SKM-1 treated with dmso at 0.1 percent for 144 hours (cell line): ENCODE results near the gene NXNL1.
A peak's percentile ranks its signal among the peaks of the same experiment; 100 is the strongest.

Experiments used
- DNase-seq: peaks from one replicate; lab custom pipeline; 2025; ENCODE audit not compliant: unreplicated experiment; lab: John Stamatoyannopoulos, UW

The NXNL1 gene

GRCh38 chr19:17423429-17424208 lies 37.1 kb downstream of the NXNL1 start:
- DNase-seq: no peak

- no peak for DNase-seq
Measured at GRCh38 chr19:17421942-17422341, 38.8 kb downstream of the NXNL1 start.

- no peak for DNase-seq
Measured at GRCh38 chr19:17420475-17420924, 40.2 kb downstream of the NXNL1 start.

GRCh38 chr19:17419621-17420474 lies 40.9 kb downstream of the NXNL1 start, which contains the start of gene MVB12A:
TSS of gene MVB12A (plus strand) at chr19:17420047. CDS start at chr19:17420136, 89 bp downstream.
- DNase-seq: peak; percentile 96

GRCh38 chr19:17419154-17419620 lies 41.5 kb downstream of the NXNL1 start:
- DNase-seq: no peak

GRCh38 chr19:17418710-17419109 lies 42.0 kb downstream of the NXNL1 start:
- no peak for DNase-seq

- no peak for DNase-seq
Measured at GRCh38 chr19:17415121-17415520, 45.6 kb downstream of the NXNL1 start.

- no peak for DNase-seq
Measured at GRCh38 chr19:17414097-17414496, 46.6 kb downstream of the NXNL1 start.

GRCh38 chr19:17411801-17412200 lies 48.9 kb downstream of the NXNL1 start:
- no peak for DNase-seq

GRCh38 chr19:17409990-17410389 lies 50.7 kb downstream of the NXNL1 start:
- DNase-seq: no peak

GRCh38 chr19:17406887-17407196 lies 53.9 kb downstream of the NXNL1 start:
- DNase-seq: no peak

- DNase-seq: peak; percentile 42
Measured at GRCh38 chr19:17406046-17406886, 54.5 kb downstream of the NXNL1 start.
